GM21528 (cell line): ENCODE results near the gene FBXL2.

Experiments
- ATAC-seq: cut with Tn5 transposase; IDR thresholded peaks from one replicate; pipeline ENCODE4 v1.9.1; 2021; ENCODE audit warnings: mild to moderate bottlenecking, moderate library complexity; ENCODE audit not compliant: unreplicated experiment, low FRiP score

Gene FBXL2, protein sequence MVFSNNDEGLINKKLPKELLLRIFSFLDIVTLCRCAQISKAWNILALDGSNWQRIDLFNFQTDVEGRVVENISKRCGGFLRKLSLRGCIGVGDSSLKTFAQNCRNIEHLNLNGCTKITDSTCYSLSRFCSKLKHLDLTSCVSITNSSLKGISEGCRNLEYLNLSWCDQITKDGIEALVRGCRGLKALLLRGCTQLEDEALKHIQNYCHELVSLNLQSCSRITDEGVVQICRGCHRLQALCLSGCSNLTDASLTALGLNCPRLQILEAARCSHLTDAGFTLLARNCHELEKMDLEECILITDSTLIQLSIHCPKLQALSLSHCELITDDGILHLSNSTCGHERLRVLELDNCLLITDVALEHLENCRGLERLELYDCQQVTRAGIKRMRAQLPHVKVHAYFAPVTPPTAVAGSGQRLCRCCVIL

GRCh38 chr3:33277193-33277882 lies at the start of gene FBXL2:
FBXL2 (plus strand) TSS chr3:33277442; CDS start chr3:33277513, 71 bp downstream.
- no peak for ATAC-seq

DNA sequence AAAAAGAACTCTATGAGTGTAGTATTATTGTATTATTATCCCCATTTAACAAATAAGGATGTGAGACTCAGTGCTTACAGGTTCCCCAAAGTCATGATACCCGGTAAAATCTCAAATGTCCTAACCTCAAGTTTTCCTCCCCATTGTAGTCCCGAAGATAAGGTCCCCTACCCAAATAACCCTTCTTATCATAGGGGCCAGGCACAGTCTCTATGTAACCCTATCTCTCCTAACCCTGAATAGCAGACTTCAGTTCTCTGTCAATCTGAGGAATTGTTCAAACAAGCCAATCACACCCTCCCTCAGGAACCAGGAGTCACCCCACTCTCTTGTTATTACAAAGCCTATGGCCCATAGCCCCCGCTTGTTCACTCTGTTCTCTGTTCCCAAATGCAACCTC lies 48.2 kb upstream of the FBXL2 start:
- ATAC-seq: no peak

- ATAC-seq: no peak
These were observed 47.3 kb upstream of the FBXL2 start for GRCh38 chr3:33229947-33230346.

- no peak for ATAC-seq
These were observed 45.3 kb upstream of the FBXL2 start for GRCh38 chr3:33231756-33232465.

DNA sequence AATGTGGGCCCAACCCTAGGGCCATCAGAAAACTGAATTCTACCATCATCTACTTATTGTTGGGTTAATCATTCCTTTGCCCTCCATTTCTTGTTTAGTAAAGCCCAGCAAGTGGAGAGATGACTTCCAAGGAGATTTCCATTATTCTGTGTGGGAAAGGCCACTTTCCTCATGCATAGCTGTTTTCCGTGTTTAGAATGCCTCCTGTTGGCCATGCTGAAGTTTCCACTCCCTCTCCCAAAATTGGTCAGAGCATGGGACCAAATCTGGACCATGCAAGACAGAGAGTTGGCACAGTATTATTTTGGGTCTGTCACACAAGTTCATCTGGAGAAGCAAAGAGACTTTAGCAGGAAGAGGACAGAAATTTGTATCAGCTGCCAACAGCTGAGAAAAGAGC lies 43.4 kb upstream of the FBXL2 start:
- no peak for ATAC-seq

- no peak for ATAC-seq
These were observed 41.2 kb upstream of the FBXL2 start for GRCh38 chr3:33236005-33236404.

DNA sequence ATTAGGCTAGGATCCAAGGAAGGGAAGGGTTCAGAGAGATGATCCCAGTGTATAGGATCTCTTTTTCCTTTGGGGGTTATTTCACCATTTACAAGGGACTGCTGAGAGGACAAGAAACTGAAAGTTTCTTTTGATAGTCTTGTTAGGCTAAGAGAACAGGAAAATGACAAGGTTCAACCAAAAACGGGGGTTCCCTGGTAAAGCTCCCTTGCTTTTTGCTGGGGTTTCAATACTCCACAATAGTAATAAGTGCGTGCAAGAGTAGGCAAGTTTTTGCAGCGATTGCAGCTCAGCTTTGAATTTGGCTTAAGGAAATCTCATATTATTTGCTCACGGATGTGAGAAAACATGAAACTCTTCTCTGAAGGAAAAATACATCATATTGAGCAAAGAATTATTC lies 39.8 kb upstream of the FBXL2 start:
- no peak for ATAC-seq

- ATAC-seq: no peak
These were observed 38.3 kb upstream of the FBXL2 start for GRCh38 chr3:33238923-33239322.

- ATAC-seq: no peak
These were observed 37.0 kb upstream of the FBXL2 start for GRCh38 chr3:33240261-33240660.

DNA sequence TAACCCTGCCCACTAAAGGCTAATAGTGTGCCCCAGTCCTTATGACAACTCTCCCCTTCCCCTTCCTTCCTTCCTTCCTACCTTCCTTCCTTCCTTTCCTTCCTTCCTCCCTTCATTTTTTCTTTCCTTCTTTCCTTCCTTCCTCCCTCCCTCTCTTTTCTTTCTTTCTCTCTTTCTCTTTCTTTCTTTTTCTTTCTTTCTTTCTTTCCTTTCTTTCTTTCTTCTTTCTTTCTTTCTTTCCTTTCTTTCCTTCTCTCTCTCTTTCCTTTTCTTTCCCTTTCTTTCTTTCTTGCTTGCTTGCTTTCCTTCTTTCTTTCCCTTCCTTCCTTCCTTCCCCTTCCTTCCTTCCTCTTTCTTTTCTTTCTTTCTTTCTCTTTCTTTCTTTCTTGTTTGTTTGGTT lies 30.5 kb upstream of the FBXL2 start:
- ATAC-seq: no peak

- ATAC-seq: no peak
These were observed 26.5 kb upstream of the FBXL2 start for GRCh38 chr3:33250712-33251111.

GRCh38 chr3:33256249-33256648 lies 21.0 kb upstream of the FBXL2 start:
- no peak for ATAC-seq

DNA sequence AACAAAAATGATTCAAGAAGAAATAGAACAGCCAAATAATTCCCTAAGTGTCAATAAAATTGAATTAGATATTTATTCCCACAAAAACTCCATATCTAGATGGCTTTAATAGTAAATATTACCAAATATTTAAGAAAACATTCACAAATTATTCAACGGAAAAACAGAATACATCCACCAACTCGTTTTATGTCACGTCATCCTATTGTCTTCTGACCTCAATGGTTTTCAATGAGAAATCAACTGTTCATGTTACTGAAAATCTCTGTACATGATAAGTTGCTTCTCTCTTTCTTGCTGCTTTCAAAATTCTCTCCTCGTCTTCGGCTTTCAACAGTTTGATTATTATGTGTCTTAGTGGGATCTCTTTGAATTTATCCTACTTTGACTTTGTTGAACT lies 17.1 kb upstream of the FBXL2 start:
- no peak for ATAC-seq

DNA sequence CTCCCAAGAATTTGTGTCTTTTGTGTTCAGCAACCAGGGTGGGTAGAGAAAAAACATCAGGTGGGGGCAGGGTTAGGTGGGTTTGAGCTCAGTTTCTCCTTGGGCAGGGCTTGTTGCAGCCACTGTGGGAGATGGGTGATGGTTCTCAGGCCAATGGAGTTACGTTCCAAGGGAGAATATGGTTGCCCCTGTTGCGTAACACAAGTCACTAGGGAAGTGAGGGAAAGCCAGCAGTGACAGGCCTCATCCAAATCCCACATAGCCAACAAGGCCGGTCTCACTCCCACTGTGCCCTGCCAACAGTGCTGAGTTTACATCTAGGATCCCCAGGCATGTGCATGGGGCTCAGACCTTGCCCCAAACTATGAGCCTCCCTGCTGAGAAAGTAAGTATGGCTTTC lies 7.9 kb upstream of the FBXL2 start:
- no peak for ATAC-seq

DNA sequence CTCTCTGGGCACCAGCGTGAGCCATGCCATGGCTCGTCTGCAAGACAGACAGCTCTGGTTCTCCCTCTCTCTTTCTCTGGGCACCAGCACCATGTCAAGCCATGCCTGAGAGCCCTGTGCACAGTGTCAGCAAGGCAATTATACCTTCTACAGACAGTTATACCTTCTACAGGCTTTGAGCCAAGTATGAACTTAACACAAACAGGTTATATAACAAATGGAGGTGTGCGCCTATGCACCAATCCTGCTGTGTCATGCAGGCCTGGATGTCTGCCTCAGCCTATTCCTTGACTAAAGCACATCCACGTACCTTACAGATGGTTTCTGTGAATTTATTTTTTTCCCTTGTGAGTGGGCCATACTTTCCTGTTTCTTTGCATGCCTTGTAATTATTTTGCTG lies 5.9 kb upstream of the FBXL2 start:
- no peak for ATAC-seq

GRCh38 chr3:33273628-33274027 lies 3.6 kb upstream of the FBXL2 start:
- ATAC-seq: no peak

- no peak for ATAC-seq
These were observed 921 bp downstream of the FBXL2 start for GRCh38 chr3:33278163-33278562.

DNA sequence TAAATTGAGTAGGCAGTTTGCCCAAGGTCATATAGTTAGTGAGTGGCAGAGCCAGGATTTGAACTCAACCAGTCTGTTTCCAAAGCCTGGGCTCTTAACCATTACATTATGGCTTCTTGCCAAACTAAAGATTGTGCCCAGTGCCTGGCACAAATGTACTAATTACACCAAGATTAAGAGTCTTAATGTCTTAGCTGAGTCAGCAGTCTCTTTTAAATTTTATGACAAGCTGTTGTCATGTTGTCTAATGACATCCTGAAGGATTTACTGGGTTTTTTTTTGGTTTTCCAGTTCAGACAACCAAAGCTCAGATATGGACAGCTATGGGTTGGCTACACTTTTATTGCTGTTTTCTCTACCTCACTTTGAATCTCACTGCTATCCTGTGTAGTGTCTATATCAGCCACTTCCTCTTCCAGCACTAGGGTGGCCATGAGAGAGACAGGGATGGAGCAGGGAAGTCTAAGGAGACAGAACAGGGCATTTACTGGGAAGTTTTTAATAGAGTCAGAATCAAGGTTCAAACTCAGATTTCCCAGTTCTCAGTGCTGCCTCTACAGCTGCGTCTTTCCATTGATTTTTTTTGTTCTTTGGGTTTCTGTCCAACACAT lies 10.5 kb downstream of the FBXL2 start:
- no peak for ATAC-seq

DNA sequence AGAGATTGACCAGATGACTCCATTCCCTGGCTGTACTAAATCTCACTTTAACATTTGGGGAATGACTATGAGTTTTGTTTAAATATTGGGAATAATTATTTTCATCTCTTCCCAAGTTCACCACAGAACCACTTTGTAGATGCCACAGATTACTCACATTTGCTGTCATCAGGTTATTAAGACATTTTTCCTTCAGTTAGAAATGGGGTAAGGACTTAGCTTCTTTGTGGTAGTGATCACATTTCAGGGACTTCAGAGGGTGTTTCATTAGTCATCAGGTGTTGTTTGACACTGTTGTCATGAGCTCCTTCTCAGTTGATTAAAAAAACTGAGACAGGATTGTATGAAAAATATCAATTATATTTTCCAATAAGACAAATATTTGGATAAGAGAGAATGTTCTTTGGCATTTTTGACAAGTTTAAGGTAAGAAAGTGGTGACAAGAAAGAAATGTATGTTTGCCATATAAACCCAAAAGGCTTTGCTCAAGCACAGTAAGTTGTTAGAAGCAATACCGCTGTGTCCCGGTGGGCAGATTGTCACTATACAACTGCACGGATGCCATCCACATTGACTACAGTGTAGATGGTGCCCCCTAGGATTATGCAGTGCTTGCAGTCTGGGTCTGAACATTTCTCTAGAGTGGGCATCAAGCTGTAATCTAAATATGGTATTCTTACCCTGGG lies 22.3 kb downstream of the FBXL2 start:
- no peak for ATAC-seq

DNA sequence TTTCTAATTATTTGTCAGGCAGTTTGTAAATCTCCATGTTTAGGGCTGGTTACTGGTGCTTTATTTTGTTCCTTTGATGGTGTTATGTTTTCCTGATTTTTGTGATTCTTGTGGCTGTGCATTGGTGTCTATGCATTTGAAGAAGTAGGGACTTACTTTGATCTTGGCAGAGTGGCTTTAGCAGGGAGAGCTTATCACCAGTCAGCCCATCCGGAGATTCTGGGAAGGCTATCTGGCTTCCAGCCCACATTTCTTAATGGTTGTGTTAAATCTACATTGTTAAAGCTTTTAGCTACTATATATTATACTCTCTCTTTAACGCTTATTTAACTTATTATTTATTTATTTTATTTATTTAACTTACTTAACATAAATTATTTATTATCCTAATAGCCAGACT lies 35.1 kb downstream of the FBXL2 start:
- ATAC-seq: no peak
